Thoracic aorta (tissue), 2 donors: ENCODE results near the gene ANKRD28. TPM values are rescaled to one million over a fixed set of nuclear protein-coding genes. Genes with fewer than 3 reads are reported as not detected.

ENCODE experiments used
- ATAC-seq: fragments of 150-250 bp; one replicate; pipeline ENCODE4 v1.8.0; 2017; ENCODE audit warnings: low read depth; ENCODE audit not compliant: insufficient number of reproducible peaks, low FRiP score
- DNase-seq: peaks from one replicate; pipeline ENCODE4 v3.0.0-alpha.2; 2020; ENCODE audit warnings: low spot score
- H3K27ac ChIP-seq, 2 donors: fragments of 200-600 bp; sonication (generic); 1 replicate in 1 of 2; 2 replicates in 1 of 2; pipeline ENCODE4 v1.5.1; 2016; ENCODE audit warnings: mild to moderate bottlenecking in 2 of 2, moderate library complexity in 2 of 2
- H3K27me3 ChIP-seq: fragments of 200-600 bp; sonication (generic); replicated peaks from 2 replicates; pipeline ENCODE4 v1.6.0; 2016; ENCODE audit warnings: mild to moderate bottlenecking; ENCODE audit not compliant: insufficient read depth
- H3K36me3 ChIP-seq: fragments of 200-600 bp; sonication (generic); one replicate; pipeline ENCODE4 v1.5.1; 2016
- H3K4me1 ChIP-seq, 2 donors: fragments of 200-600 bp; sonication (generic); 1 replicate in 1 of 2; 2 replicates in 1 of 2; pipeline versions ENCODE4 v1.5.1 to v1.6.0; 2016; ENCODE audit warnings: low read depth in 2 of 2, mild to moderate bottlenecking in 1 of 2; ENCODE audit not compliant: control insufficient read depth in 1 of 2
- H3K4me3 ChIP-seq: fragments of 200-600 bp; sonication (generic); 2 replicates; pipeline ENCODE4 v1.5.1; 2016; ENCODE audit warnings: mild to moderate bottlenecking
- H3K9me3 ChIP-seq: fragments of 200-600 bp; sonication (generic); 2 replicates; pipeline ENCODE4 v1.5.1; 2016
- total RNA-seq, 2 donors: library from RNA; depleted of rRNA; stranded (reverse); fragments of >200 nt; gene quantifications; one replicate each; pipeline versions ENCODE4 v1.1.0 to v1.2.3, GENCODE V29; 2016
- TF ChIP-seq, protein P1 (sequence below): fragments of 200-600 bp; sonication (generic); IDR thresholded peaks from one replicate; pipeline ENCODE4 v1.5.1; 2019; ENCODE audit warnings: antibody characterized with exemption

The ANKRD28 gene
- total RNA-seq, 2 donors from 2014 or later: 42.5 to 60.2 TPM

DNA sequence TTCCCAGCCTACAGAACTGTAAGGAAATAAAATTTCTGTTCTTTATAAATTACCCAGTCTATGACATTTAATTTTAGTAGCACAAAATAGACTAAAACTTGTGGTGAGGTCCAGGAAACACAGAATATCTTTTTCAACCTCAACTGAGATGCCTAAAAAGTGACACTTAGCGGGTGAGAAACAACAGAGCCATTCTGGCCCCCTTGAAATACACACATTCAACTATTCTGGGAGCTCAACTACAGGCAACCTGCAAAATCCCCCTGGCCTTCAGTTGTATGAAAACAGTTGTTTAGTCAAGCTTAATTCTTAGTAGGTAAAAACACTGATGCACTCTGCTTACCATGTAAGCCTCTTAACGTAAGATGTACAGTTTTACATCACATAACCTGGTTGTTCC is 66.8 kb downstream of the ANKRD28 start:
- ATAC-seq: no peak
- no peak for DNase-seq
- H3K4me3 ChIP-seq: no peak overlapping the region
- no peak overlapping the region for H3K27ac ChIP-seq
- no peaks in the 10 kb centered on the region for H3K9me3 ChIP-seq
- peaks cover 0 to 3% of the 10 kb centered on the region in 2 donors for H3K4me1 ChIP-seq
- H3K27me3 ChIP-seq: no peaks in the 10 kb centered on the region
- TF ChIP-seq, protein P1, sequence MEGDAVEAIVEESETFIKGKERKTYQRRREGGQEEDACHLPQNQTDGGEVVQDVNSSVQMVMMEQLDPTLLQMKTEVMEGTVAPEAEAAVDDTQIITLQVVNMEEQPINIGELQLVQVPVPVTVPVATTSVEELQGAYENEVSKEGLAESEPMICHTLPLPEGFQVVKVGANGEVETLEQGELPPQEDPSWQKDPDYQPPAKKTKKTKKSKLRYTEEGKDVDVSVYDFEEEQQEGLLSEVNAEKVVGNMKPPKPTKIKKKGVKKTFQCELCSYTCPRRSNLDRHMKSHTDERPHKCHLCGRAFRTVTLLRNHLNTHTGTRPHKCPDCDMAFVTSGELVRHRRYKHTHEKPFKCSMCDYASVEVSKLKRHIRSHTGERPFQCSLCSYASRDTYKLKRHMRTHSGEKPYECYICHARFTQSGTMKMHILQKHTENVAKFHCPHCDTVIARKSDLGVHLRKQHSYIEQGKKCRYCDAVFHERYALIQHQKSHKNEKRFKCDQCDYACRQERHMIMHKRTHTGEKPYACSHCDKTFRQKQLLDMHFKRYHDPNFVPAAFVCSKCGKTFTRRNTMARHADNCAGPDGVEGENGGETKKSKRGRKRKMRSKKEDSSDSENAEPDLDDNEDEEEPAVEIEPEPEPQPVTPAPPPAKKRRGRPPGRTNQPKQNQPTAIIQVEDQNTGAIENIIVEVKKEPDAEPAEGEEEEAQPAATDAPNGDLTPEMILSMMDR: no peak
- H3K36me3 ChIP-seq: peaks cover 11% of the 10 kb centered on the region

DNA sequence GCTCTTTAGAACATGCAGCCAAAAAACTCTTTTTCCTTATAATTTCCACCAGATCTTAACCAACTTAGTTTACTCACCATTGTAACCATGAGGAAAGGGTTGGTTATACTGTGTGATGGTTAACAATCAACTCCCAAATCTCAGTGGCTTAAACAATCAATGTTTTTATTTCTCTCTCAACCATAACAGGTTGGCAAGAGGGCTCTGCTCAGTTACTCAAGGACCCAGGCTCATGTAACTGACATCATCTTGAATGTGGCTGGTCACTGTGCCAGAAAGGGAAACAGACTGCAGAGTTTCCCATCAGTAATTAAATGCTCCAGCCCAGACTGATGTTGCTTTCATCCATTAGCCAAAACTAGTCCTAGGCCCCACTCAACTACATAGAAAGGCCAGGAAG is 69.0 kb downstream of the ANKRD28 start:
- ATAC-seq: no peak
- H3K27me3 ChIP-seq: no peaks in the 10 kb centered on the region
- no peak for DNase-seq
- H3K9me3 ChIP-seq: no peaks in the 10 kb centered on the region
- H3K4me3 ChIP-seq: no peak overlapping the region
- no peak overlapping the region for H3K27ac ChIP-seq
- TF ChIP-seq, protein P1: no peak
- peaks cover 0 to 10% of the 10 kb centered on the region in 2 donors for H3K4me1 ChIP-seq
- H3K36me3 ChIP-seq: peaks cover 11% of the 10 kb centered on the region

DNA sequence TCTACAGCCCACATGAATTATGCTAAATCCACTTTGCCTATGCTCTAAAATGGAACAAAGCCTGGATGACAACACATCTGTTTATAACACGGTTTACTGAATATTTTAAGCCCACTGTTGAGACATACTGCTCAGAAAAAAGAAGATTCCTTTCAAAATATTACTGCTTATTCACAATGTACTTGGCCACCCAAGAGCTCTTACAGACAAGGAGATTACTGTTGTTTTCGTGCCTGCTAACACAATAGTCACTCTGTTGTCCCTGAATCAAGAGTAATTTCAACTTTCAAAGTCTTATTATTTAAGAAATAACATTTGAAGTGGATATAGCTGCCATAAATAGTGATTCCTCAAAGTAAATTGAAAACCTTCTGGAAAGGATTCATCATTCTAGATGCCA is 70.9 kb downstream of the ANKRD28 start:
- Histone ChIP-seq H3K36me3 (peaks cover 12% of the 10 kb centered on the region), H3K4me3 (no peak overlapping the region)
- ATAC-seq: no peak

DNA sequence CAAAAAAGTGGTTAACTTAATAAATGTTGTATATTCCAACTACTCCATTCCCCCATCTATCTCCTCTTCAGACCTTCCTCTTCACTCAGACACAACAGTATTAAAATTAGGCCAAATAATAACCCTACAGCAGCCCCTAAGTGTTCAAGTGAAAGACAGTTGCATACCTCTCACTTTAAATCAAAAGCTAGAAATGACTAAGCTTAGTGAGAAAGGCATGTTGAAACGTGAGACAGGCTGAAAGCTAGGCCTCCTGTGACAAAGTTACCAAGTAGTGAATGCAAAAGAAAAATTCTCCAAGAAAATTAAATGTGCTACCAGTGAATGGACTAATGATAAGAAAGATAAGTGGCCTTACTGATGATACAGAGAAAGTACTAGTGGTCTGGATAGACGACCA is 71.7 kb downstream of the ANKRD28 start:
- Histone ChIP-seq H3K36me3 (peaks cover 9% of the 10 kb centered on the region), H3K27ac (peak overlapping the region in 1 of 2 donors; percentile 16), H3K4me3 (no peak overlapping the region), H3K4me1 (peaks cover 0 to 10% of the 10 kb centered on the region in 2 donors), H3K9me3 (no peaks in the 10 kb centered on the region), H3K27me3 (no peaks in the 10 kb centered on the region)
- DNase-seq: no peak
- TF ChIP-seq, protein P1: no peak
- ATAC-seq: no peak

More for the DNA sequence above, 70.9 kb downstream of the ANKRD28 start:
- H3K9me3 ChIP-seq: no peaks in the 10 kb centered on the region
- TF ChIP-seq, protein P1: no peak
- H3K27ac ChIP-seq: no peak overlapping the region
- no peak for DNase-seq
- peaks cover 0 to 10% of the 10 kb centered on the region in 2 donors for H3K4me1 ChIP-seq
- no peaks in the 10 kb centered on the region for H3K27me3 ChIP-seq

DNA sequence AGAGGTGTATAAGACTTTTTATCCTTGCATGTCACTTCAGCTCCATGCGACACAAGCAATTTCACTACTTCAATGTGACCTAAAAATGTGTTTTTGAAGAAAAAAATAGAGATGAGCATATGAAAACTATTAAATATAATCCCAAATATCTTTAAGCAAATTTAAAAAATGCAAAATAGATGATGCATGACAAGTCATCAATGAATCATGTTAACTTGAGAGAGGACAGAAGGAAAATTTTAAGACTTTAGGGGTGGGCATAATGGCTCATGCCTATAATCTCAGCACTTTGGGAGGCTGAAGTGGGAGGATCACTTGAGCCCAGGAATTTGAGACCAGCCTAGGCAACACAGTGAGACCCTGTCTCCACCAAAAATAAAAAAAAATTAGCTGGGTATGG is 73.3 kb downstream of the ANKRD28 start:
- ATAC-seq (no peak), DNase-seq (no peak)
- peaks cover 0 to 10% of the 10 kb centered on the region in 2 donors for H3K4me1 ChIP-seq
- H3K9me3 ChIP-seq: no peaks in the 10 kb centered on the region
- H3K4me3 ChIP-seq: no peak overlapping the region
- H3K27me3 ChIP-seq: no peaks in the 10 kb centered on the region
- H3K27ac ChIP-seq: no peak overlapping the region
- TF ChIP-seq, protein P1: no peak
- peaks cover 8% of the 10 kb centered on the region for H3K36me3 ChIP-seq
